Panc1 (cell line): ENCODE results near the gene MAML3.

Source experiments
- CTCF ChIP-seq: fragments of 450-650 bp; IDR thresholded peaks from 2 replicates; pipeline ENCODE4 v1.5.1; 2017; ENCODE audit warnings: mild to moderate bottlenecking
- POLR2AphosphoS5 ChIP-seq: IDR thresholded peaks from 2 replicates; pipeline ENCODE4 v1.6.1; 2012; ENCODE audit warnings: mild to moderate bottlenecking, low read depth, low read length, moderate library complexity
- REST ChIP-seq, 2 experiments: IDR thresholded peaks; 2 replicates each; pipeline ENCODE4 v1.6.1; 2011 to 2012; ENCODE audit warnings: low read depth in 2 of 2, control low read depth in 1 of 2, low read length in 1 of 2, mild to moderate bottlenecking in 1 of 2, moderate library complexity in 1 of 2; ENCODE audit not compliant: insufficient read depth in 1 of 2
- SIN3A ChIP-seq: IDR thresholded peaks from 2 replicates; pipeline ENCODE4 v1.6.1; 2012; ENCODE audit warnings: low read depth, mild to moderate bottlenecking, low read length, moderate library complexity, borderline replicate concordance; ENCODE audit not compliant: insufficient read depth

GRCh38 chr4:139899346-139899745 lies 254.6 kb downstream of the MAML3 start:
- TF ChIP-seq CTCF (no peak), POLR2AphosphoS5 (no peak), REST (IDR thresholded peaks at IDR 0.05; ENCODE audit: insufficient read depth in 1 of 2, low read depth in 2 of 2, low read length in 1 of 2) (no peak), SIN3A (no peak)
